ENCODE results near the gene PRKAG2.

Gene PRKAG2

GRCh38 chr7:151623766-151624165, 253.1 kb downstream of the PRKAG2 start:
- TF ChIP-seq POLR2A (IDR thresholded peaks at IDR 0.05; ENCODE audit: low read length) = no peak
- no peak for DNase-seq

GRCh38 chr7:151621961-151622360, 255.0 kb downstream of the PRKAG2 start:
- TF ChIP-seq POLR2A (IDR thresholded peaks at IDR 0.05; ENCODE audit: low read length) (no peak), GATA1 (IDR thresholded peaks at IDR 0.05; ENCODE audit: low read depth, low read length) (no peak)

GRCh38 chr7:151616443-151617213, 260.3 kb downstream of the PRKAG2 start:
- no peak for TF ChIP-seq GATA1 (IDR thresholded peaks at IDR 0.05; ENCODE audit: low read depth, low read length)
- DNase-seq = no peak

More at GRCh38 chr7:151621961-151622360, 255.0 kb downstream of the PRKAG2 start:
- no peak for DNase-seq

DNA sequence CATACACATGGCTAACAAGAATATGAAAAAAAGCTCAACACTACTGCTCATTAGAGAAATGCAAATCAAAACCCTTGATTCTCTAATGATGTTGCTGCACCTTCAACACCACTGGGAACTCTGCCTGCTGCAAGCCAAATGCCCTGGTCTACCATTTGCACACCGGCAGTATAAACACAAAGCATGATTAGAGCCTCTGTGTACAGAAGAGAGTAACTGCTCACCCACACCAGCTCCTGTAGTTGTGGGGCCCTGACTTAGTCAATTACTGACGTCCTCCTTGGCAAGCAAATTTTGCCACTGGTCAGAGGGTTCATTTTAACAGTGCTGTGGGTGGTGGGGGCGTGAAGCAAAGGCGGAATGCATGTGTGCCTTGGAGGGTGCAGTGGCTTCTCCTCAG, 261.1 kb downstream of the PRKAG2 start:
- DNase-seq = no peak
- TF ChIP-seq GATA1 (IDR thresholded peaks at IDR 0.05; ENCODE audit: low read depth, low read length) = no peak
- no peak for TF ChIP-seq POLR2A (IDR thresholded peaks at IDR 0.05; ENCODE audit: low read length)

- no peak for TF ChIP-seq GATA1 (IDR thresholded peaks at IDR 0.05; ENCODE audit: low read depth, low read length)
- TF ChIP-seq POLR2A (IDR thresholded peaks at IDR 0.05; ENCODE audit: low read length) = no peak
- DNase-seq = no peak
Observed at GRCh38 chr7:151615058-151615457, 261.9 kb downstream of the PRKAG2 start.

DNA sequence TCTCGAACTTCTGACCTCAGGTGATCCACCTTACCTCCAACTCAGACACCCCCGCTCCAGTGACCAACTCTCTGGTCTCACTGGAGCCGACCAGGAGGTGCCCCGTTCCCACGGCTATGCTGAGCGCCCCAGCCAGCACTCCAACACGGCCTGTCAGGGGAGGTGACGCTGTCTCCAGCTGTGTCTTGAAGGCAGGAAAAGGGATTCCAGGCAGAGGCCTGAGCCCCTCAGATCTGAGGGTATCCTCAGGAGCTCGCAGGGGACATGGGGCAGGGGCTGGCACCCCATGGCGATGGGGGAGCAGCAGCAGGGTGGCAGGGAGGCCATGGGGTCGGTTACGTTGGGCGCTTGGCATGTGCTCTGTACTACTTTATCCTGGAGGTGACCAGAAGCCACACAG, 262.9 kb downstream of the PRKAG2 start:
- DNase-seq = no peak
- no peak for TF ChIP-seq GATA1 (IDR thresholded peaks at IDR 0.05; ENCODE audit: low read depth, low read length)
- TF ChIP-seq POLR2A (IDR thresholded peaks at IDR 0.05; ENCODE audit: low read length) = no peak

DNA sequence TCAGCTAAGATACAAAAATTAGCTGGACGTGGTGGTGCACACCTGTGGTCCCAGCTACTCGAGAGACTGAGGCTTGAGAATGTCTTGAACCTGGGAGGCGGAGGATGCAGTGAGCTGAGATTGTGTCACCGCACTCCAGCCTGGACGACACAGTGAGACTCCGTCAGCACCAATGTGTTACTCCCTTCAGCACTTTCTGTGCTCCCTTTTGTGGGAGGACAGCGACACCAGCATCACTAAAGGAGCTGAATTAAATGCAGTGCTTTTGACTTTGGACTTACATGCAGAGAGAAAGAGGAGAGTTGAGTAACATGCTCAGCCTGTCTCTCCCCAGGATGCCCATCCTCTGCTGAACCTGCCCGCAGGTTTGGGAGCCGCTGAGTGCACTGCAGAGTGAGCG, 265.0 kb downstream of the PRKAG2 start:
- no peak for DNase-seq
- TF ChIP-seq POLR2A (IDR thresholded peaks at IDR 0.05; ENCODE audit: low read length) = no peak
- no peak for TF ChIP-seq GATA1 (IDR thresholded peaks at IDR 0.05; ENCODE audit: low read depth, low read length)

DNA sequence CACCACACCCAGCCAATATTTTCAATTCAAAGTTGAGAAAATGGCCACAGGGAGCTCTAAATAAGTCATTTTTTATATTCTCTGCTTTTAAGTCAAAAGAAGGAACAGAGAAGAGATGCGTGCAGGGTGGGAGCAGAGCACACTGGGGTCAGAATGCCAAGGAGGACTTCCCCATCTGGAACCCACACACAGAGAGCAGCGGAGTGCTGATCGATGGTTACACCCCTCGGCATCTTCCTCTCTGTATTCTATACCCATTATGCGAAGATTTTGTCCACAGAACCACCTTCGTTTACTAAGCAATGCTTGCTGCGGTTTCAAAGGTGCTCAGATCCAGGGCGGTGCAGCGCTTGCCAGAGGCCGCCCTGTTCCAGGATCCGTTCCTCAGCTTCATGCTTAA, 265.9 kb downstream of the PRKAG2 start:
- no peak for DNase-seq
- TF ChIP-seq POLR2A (IDR thresholded peaks at IDR 0.05; ENCODE audit: low read length) (no peak), GATA1 (IDR thresholded peaks at IDR 0.05; ENCODE audit: low read depth, low read length) (no peak)

GRCh38 chr7:151608031-151608551, 268.8 kb downstream of the PRKAG2 start:
- TF ChIP-seq GATA1 (IDR thresholded peaks at IDR 0.05; ENCODE audit: low read depth, low read length) = no peak
- no peak for TF ChIP-seq POLR2A (IDR thresholded peaks at IDR 0.05; ENCODE audit: low read length)
- DNase-seq = no peak

DNA sequence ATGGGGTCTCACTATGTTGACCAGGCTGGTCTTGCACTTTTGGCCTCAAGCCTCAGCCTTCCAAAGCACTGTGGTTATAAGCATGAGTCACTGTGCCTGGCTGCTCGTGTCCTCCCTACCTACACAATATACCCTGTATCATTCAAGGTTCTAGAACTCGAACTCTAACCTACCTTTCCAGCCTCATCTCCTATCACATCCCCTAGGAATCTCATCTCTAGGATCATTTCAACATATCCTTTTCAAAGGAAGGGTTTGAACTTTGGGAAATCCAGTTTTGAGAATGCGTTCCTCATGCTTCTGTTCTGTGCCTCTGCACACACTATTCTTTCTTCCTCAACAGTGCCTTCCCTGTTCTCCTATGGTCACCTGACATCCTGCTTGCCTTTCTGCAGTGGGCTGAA, 269.4 kb downstream of the PRKAG2 start:
- TF ChIP-seq POLR2A (IDR thresholded peaks at IDR 0.05; ENCODE audit: low read length) = no peak
- no peak for TF ChIP-seq GATA1 (IDR thresholded peaks at IDR 0.05; ENCODE audit: low read depth, low read length)
- no peak for DNase-seq

- TF ChIP-seq POLR2A (IDR thresholded peaks at IDR 0.05; ENCODE audit: low read length) (no peak), GATA1 (IDR thresholded peaks at IDR 0.05; ENCODE audit: low read depth, low read length) (no peak)
- DNase-seq = no peak
Observed at GRCh38 chr7:151603951-151604350, 273.0 kb downstream of the PRKAG2 start.

- TF ChIP-seq POLR2A (IDR thresholded peaks at IDR 0.05; ENCODE audit: low read length) (no peak), GATA1 (IDR thresholded peaks at IDR 0.05; ENCODE audit: low read depth, low read length) (no peak)
- DNase-seq = no peak
Observed at GRCh38 chr7:151601521-151602305, 275.2 kb downstream of the PRKAG2 start.

DNA sequence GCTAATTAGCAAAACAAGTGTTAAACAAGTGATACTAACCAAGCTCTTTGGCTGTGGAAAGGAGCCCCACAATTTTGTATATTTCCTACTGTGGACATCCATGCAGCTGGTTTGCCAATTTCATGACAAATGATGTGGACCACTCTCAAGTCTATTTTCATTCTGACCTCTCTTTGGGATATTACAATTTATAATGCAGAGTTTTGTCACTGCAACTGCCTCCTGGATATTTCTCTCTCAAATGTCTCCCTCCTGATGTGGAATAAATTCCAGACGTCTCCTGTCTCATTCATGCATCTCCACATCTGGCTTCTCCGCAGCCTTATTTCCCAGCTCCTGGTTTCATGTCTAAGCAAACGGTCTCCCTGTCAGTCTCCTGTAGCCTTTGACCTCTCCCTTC, 276.6 kb downstream of the PRKAG2 start:
- no peak for DNase-seq

DNA sequence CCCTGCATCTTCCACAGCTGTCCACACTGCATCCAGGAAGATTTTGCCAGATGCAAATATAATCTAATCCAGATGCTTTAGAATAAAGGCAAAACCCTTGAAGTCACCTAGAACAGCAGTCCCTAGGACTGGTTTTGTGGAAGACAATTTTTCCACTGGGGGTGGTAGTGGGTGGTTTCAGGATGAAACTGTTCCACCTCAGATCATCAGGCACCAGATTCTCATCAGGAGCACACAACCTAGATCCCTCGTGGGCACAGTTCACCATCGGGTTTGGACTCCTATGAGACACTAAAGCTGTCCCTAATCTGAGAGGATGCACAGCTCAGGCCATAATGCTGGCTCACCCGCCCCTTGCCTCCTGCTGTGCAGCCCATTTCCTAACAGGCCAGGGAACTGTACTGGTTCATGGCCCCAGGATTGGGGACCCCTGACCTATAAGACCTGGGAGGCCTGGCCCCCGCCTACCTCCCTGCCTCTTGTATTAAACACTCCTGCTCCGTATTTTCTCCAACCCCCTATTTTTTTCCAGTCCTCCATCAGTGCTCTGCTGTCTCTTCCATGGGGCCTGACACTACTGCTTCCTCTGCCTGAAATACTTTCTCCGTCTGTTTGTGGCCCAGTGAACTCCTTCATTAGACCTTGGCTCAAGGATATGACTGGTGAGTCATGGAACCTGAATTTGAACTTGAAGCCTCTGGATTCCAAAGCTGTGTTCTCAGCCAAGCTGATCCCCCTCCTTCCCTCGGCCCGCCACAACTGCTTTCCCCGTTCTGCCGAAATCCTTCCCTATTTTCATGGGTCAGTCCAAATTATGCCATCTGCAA, 277.3 kb downstream of the PRKAG2 start:
- TF ChIP-seq POLR2A (IDR thresholded peaks at IDR 0.05; ENCODE audit: low read length) (no peak), GATA1 (IDR thresholded peaks at IDR 0.05; ENCODE audit: low read depth, low read length) (no peak)
- no peak for DNase-seq

More for the DNA sequence above, 276.6 kb downstream of the PRKAG2 start:
- TF ChIP-seq GATA1 (IDR thresholded peaks at IDR 0.05; ENCODE audit: low read depth, low read length) (no peak), POLR2A (IDR thresholded peaks at IDR 0.05; ENCODE audit: low read length) (no peak)
